Measurements from ENCODE around the gene EXOC3. TPM values are rescaled to one million over a fixed set of nuclear protein-coding genes. Genes with fewer than 3 reads are reported as not detected.

EXOC3 gene
- total RNA-seq, 3 donors from 2014 or later: 49.8 to 63.7 (median 53.3) TPM

- H3K27ac ChIP-seq: no peak overlapping the region
- DNase-seq (ENCODE audit: low spot score in 2 of 2): no peak
- intact Hi-C loops (cut with DNase I; ENCODE audit: low total_unique reads): no loop called here
- no peak for TF ChIP-seq POLR2AphosphoS5 (IDR thresholded peaks at IDR 0.05)
- no peak for TF ChIP-seq CTCF (IDR thresholded peaks at IDR 0.05)
- TF ChIP-seq POLR2A (IDR thresholded peaks at IDR 0.05): no peak
- H3K4me1 ChIP-seq: no peaks in the 10 kb centered on the region
- H3K36me3 ChIP-seq: no peaks in the 10 kb centered on the region
- H3K9me3 ChIP-seq: no peaks in the 10 kb centered on the region
- H3K4me3 ChIP-seq: no peak overlapping the region
- peaks cover 0 to 72% of the 10 kb centered on the region in 2 donors for H3K27me3 ChIP-seq
Measured at GRCh38 chr5:492314-492893, 49.4 kb downstream of the EXOC3 start.

GRCh38 chr5:493119-493701 is 50.2 kb downstream of the EXOC3 start:
- peaks cover 0 to 78% of the 10 kb centered on the region in 2 donors for H3K27me3 ChIP-seq
- H3K36me3 ChIP-seq: no peaks in the 10 kb centered on the region
- no peak overlapping the region for H3K4me3 ChIP-seq
- TF ChIP-seq POLR2A (IDR thresholded peaks at IDR 0.05): no peak
- no peak for TF ChIP-seq CTCF (IDR thresholded peaks at IDR 0.05)
- no peaks in the 10 kb centered on the region for H3K9me3 ChIP-seq
- no peak overlapping the region for H3K27ac ChIP-seq
- intact Hi-C loops (cut with DNase I; ENCODE audit: low total_unique reads): no loop called here
- no peak for DNase-seq (ENCODE audit: low spot score in 2 of 2)
- no peaks in the 10 kb centered on the region for H3K4me1 ChIP-seq

GRCh38 chr5:493758-494157 is 50.8 kb downstream of the EXOC3 start:
- no peak overlapping the region for H3K27ac ChIP-seq
- H3K9me3 ChIP-seq: no peaks in the 10 kb centered on the region
- no peak for TF ChIP-seq POLR2AphosphoS5 (IDR thresholded peaks at IDR 0.05)
- TF ChIP-seq POLR2A (IDR thresholded peaks at IDR 0.05): no peak
- TF ChIP-seq CTCF (IDR thresholded peaks at IDR 0.05): no peak
- peaks cover 0 to 77% of the 10 kb centered on the region in 2 donors for H3K27me3 ChIP-seq
- DNase-seq (ENCODE audit: low spot score in 2 of 2): no peak
- intact Hi-C loops (cut with DNase I; ENCODE audit: low total_unique reads): no loop called here
- H3K4me1 ChIP-seq: no peaks in the 10 kb centered on the region
- H3K4me3 ChIP-seq: no peak overlapping the region
- H3K36me3 ChIP-seq: no peaks in the 10 kb centered on the region

- TF ChIP-seq POLR2A (IDR thresholded peaks at IDR 0.05) (no peak), CTCF (IDR thresholded peaks at IDR 0.05) (no peak), POLR2AphosphoS5 (IDR thresholded peaks at IDR 0.05) (no peak)
- no peak for DNase-seq (ENCODE audit: low spot score in 2 of 2)
- Histone ChIP-seq H3K4me3 (no peak overlapping the region), H3K27me3 (peaks cover 0 to 77% of the 10 kb centered on the region in 2 donors), H3K9me3 (no peaks in the 10 kb centered on the region), H3K27ac (no peak overlapping the region), H3K36me3 (no peaks in the 10 kb centered on the region), H3K4me1 (no peaks in the 10 kb centered on the region)
- intact Hi-C loops (cut with DNase I; ENCODE audit: low total_unique reads): no loop called here
Measured at GRCh38 chr5:494667-495255, 51.8 kb downstream of the EXOC3 start.

- H3K9me3 ChIP-seq: no peaks in the 10 kb centered on the region
- H3K27ac ChIP-seq: no peak overlapping the region
- no peak overlapping the region for H3K4me3 ChIP-seq
- intact Hi-C loops (cut with DNase I; ENCODE audit: low total_unique reads): no loop called here
- TF ChIP-seq POLR2A (IDR thresholded peaks at IDR 0.05) (no peak), CTCF (IDR thresholded peaks at IDR 0.05) (no peak), POLR2AphosphoS5 (IDR thresholded peaks at IDR 0.05) (no peak)
- H3K27me3 ChIP-seq: peaks cover 0 to 74% of the 10 kb centered on the region in 2 donors
- no peak for DNase-seq (ENCODE audit: low spot score in 2 of 2)
- H3K36me3 ChIP-seq: no peaks in the 10 kb centered on the region
- H3K4me1 ChIP-seq: no peaks in the 10 kb centered on the region
Measured at GRCh38 chr5:496028-496427, 53.1 kb downstream of the EXOC3 start.

Measured in breast epithelium (tissue), 4 donors.